Glutamatergic neuron (in vitro differentiated cells): ENCODE measurements around the gene CCL27. TPM values are rescaled to one million over a fixed set of nuclear protein-coding genes. Genes with fewer than 3 reads are reported as not detected.
"Not testable (repeated sequence)": the region's sequence is repeated elsewhere in the genome, so short reads cannot be mapped to it uniquely, and the experiment has no call there.

Source experiments
- DNase-seq: peaks from one replicate; pipeline ENCODE4 v3.0.0; 2022
- H3K27ac Mint-ChIP-seq: one replicate; pipeline ENCODE4 v1.8.0; 2020; ENCODE audit warnings: mild to moderate bottlenecking, mixed read lengths, inconsistent platforms; ENCODE audit not compliant: unreplicated experiment
- H3K27me3 Mint-ChIP-seq: one replicate; pipeline ENCODE4 v1.8.0; 2020; ENCODE audit warnings: mild to moderate bottlenecking, moderate library complexity, mixed read lengths, inconsistent platforms; ENCODE audit not compliant: unreplicated experiment
- H3K36me3 Mint-ChIP-seq: one replicate; pipeline ENCODE4 v1.8.0; 2020; ENCODE audit warnings: mild to moderate bottlenecking, mixed read lengths, inconsistent platforms; ENCODE audit not compliant: unreplicated experiment
- H3K4me1 Mint-ChIP-seq: one replicate; pipeline ENCODE4 v1.8.0; 2020; ENCODE audit warnings: mild to moderate bottlenecking, low read depth, mixed read lengths, inconsistent platforms; ENCODE audit not compliant: unreplicated experiment
- H3K4me3 Mint-ChIP-seq: one replicate; pipeline ENCODE4 v1.8.0; 2020; ENCODE audit warnings: mild to moderate bottlenecking, mixed read lengths, inconsistent platforms; ENCODE audit not compliant: unreplicated experiment
- H3K9me3 Mint-ChIP-seq: one replicate; pipeline ENCODE4 v1.8.0; 2020; ENCODE audit warnings: mild to moderate bottlenecking, moderate library complexity, mixed read lengths, inconsistent platforms; ENCODE audit not compliant: unreplicated experiment
- CTCF ChIP-seq: fragments of 200-600 bp; sonication (generic); IDR thresholded peaks from one replicate; pipeline ENCODE4 v1.5.0; 2021; ENCODE audit not compliant: partially characterized antibody, unreplicated experiment
- total RNA-seq: library from RNA; stranded (reverse); fragmentation: NEBNext Ultra II Directional; extraction: Animal tissue kit (Norgen Biotek cat#: 25700); gene quantifications from one replicate; pipeline ENCODE4 v1.2.1, GENCODE V29; 2021; ENCODE audit not compliant: unreplicated experiment

Gene CCL27
- total RNA-seq, 1 donor from 2014 or later: 1.7 TPM

DNA sequence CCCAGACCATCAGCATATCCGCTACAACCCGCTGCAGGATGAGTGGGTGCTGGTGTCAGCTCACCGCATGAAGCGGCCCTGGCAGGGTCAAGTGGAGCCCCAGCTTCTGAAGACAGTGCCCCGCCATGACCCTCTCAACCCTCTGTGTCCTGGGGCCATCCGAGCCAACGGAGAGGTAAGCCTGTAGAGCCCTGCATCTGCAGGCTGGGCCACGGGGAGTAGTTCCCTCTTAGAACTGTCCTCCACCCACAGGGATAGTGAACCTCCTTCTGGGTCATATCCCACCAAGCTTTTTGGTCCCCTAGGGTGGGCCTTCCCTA lies 15.4 kb downstream of the CCL27 start:
- H3K36me3 Mint-ChIP-seq: peaks cover 8% of the 10 kb centered on the region
- TF ChIP-seq CTCF: no peak
- H3K4me1 Mint-ChIP-seq: peaks cover 12% of the 10 kb centered on the region
- peak overlapping the region; percentile 64 for H3K27ac Mint-ChIP-seq
- H3K4me3 Mint-ChIP-seq: peak overlapping the region; percentile 91
- DNase-seq: no peak
- peaks cover 4% of the 10 kb centered on the region for H3K9me3 Mint-ChIP-seq
- H3K27me3 Mint-ChIP-seq: peaks cover 6% of the 10 kb centered on the region

DNA sequence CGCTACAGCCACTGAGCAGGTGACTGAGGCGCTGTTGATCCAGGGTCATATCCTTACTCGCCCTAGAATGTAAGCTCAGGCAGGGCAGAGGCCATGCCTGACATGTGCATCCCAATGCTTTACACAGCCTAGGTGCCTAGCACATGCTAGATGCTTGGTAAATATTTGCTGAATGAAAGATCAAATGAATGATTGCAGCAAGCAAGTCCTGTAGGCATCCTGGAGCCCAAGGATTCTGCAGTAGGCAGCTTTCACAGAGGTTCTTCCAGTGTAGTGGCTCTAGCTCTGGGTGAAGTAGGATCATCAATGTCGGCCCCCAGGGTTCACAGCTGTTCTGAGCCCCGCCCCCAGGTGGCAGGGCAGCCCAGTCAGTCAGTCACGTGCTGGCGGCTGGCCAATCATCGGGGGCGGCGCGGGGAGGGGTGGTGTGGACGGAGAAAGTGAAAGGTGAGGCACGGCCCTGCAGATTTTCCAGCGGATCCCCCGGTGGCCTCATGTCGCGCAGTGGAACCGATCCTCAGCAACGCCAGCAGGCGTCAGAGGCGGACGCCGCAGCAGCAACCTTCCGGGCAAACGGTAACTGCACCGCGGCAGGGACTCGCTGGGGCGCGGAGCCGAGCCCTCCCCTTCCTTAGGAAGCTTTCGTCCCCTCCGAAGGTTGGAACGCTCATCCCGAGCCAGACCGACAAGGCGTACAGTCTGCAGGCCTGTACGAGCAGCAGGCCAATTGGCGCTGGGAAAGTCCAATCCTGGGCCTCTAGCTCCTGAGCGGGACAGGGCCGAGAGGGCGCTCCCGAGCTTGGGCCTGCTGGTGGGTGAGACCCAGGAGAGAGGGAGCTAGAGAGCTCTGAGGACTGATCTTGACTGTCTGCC lies 16.0 kb downstream of the CCL27 start, which contains the start of gene GALT:
GALT (plus strand) TSS at position 465 of the 873 bp plus-strand sequence; CDS start at position 495, 30 bp downstream.
- peak; percentile 96 for DNase-seq
- peak; percentile 53 for TF ChIP-seq CTCF
- Mint-ChIP-seq H3K4me3 (peak within 1 kb of the TSS; percentile 91), H3K4me1 (peaks cover 9% of the 10 kb centered on the region), H3K27ac (peak within 1 kb of the TSS; percentile 64), H3K27me3 (peaks cover 6% of the 10 kb centered on the region), H3K36me3 (peaks cover 8% of the 10 kb centered on the region), H3K9me3 (peaks cover 4% of the 10 kb centered on the region)

- DNase-seq: no peak
- H3K4me3 Mint-ChIP-seq: no peak overlapping the region
- H3K27me3 Mint-ChIP-seq: peaks cover 6% of the 10 kb centered on the region
- no peak for TF ChIP-seq CTCF
- no peak overlapping the region for H3K27ac Mint-ChIP-seq
- H3K36me3 Mint-ChIP-seq: peaks cover 8% of the 10 kb centered on the region
- peaks cover 8% of the 10 kb centered on the region for H3K4me1 Mint-ChIP-seq
- H3K9me3 Mint-ChIP-seq: peaks cover 2% of the 10 kb centered on the region
These were observed 17.6 kb downstream of the CCL27 start for GRCh38 chr9:34644766-34645314.

GRCh38 chr9:34642679-34643078 lies 19.8 kb downstream of the CCL27 start:
- Mint-ChIP-seq H3K27ac (no peak overlapping the region), H3K27me3 (peaks cover 7% of the 10 kb centered on the region), H3K36me3 (no peaks in the 10 kb centered on the region), H3K4me3 (no peak overlapping the region), H3K4me1 (peaks cover 11% of the 10 kb centered on the region), H3K9me3 (peaks cover 4% of the 10 kb centered on the region)
- no peak for TF ChIP-seq CTCF
- DNase-seq: no peak

- not testable (repeated sequence) for H3K36me3 Mint-ChIP-seq, H3K27me3 Mint-ChIP-seq, H3K9me3 Mint-ChIP-seq, H3K4me3 Mint-ChIP-seq, H3K27ac Mint-ChIP-seq, DNase-seq
- peaks cover 15% of the 10 kb centered on the region for H3K4me1 Mint-ChIP-seq
These were observed 23.1 kb downstream of the CCL27 start for GRCh38 chr9:34639322-34639721.
